BLaER1 treated with 17β-estradiol and CSF1 and Interleukin-3, amounts not matched to agents 10 nM and 100 nM (cell line): ENCODE measurements around the gene RPL39.
"Not testable (repeated sequence)": the region's sequence is repeated elsewhere in the genome, so short reads cannot be mapped to it uniquely, and the experiment has no call there.

Experiments
- H3K27ac ChIP-seq, 11 experiments: shearing (Covaris generic); formaldehyde crosslinking; 2 replicates each; pipeline ENCODE4 v1.8.1; 2022
- H3K27me3 ChIP-seq, 11 experiments: shearing (Covaris generic); formaldehyde crosslinking; 2 replicates each; pipeline ENCODE4 v1.8.1; 2022
- H3K36me3 ChIP-seq, 11 experiments: shearing (Covaris generic); formaldehyde crosslinking; 2 replicates each; pipeline ENCODE4 v1.8.1; 2022
- H3K4me1 ChIP-seq, 10 experiments: shearing (Covaris generic); formaldehyde crosslinking; 2 replicates each; pipeline ENCODE4 v1.8.1; 2022
- H3K4me2 ChIP-seq, 11 experiments: shearing (Covaris generic); formaldehyde crosslinking; 2 replicates each; pipeline ENCODE4 v1.8.1; 2022
- H3K4me3 ChIP-seq, 10 experiments: shearing (Covaris generic); formaldehyde crosslinking; 2 replicates each; pipeline ENCODE4 v1.8.1; 2022
- H3K9ac ChIP-seq, 11 experiments: shearing (Covaris generic); formaldehyde crosslinking; 2 replicates each; pipeline ENCODE4 v1.8.1; 2022
- H3K9me3 ChIP-seq, 11 experiments: shearing (Covaris generic); formaldehyde crosslinking; replicated peaks in 1 of 11; 2 replicates each; pipeline ENCODE4 v1.8.1; 2022
- H4K20me1 ChIP-seq, 11 experiments: shearing (Covaris generic); formaldehyde crosslinking; 2 replicates each; pipeline ENCODE4 v1.8.1; 2022
- Cebpa-rat ChIP-seq, 11 experiments: shearing (Covaris generic); IDR thresholded peaks; 2 replicates each; pipeline ENCODE4 v1.8.1; 2022

Gene RPL39

DNA sequence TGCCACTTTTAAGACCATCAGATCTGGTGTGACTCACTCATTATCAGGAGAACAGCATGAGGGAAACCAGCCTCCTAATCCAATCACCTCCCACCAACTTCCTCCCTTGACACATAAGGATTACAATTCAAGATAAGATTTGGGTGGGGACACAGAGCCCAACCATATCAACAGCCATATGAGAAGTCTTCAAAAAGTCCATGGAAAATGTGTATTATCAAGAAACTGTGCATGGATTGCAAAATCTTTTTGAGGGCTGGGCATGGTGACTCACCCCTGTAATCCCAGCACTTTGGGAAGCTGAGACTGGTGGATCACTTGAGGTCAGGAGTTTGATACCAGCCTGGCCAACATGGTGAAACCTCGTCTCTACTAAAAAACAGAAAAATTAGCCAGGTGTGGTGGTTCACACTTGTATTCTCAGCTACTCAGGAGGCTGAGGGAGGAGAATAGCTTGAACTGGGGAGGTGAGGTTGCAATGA lies 17.8 kb upstream of the RPL39 start:
- H3K4me1 ChIP-seq, result peaks cover 0 to 13% (median 10%) of the 10 kb centered on the region in 10 experiments; a peak in 17 of 20 replicates
- H3K4me3 ChIP-seq, result no peak overlapping the region
- H3K27ac ChIP-seq, result no peak overlapping the region
- peaks cover 24 to 48% (median 41%) of the 10 kb centered on the region in 11 experiments for H3K9me3 ChIP-seq
- no peaks in the 10 kb centered on the region for H4K20me1 ChIP-seq
- H3K9ac ChIP-seq, result no peak overlapping the region
- peaks cover 0 to 7% (median 0%) of the 10 kb centered on the region in 11 experiments; a peak in 1 of 22 replicates for H3K36me3 ChIP-seq
- H3K27me3 ChIP-seq, result no peaks in the 10 kb centered on the region
- no peak for TF ChIP-seq Cebpa-rat (IDR thresholded peaks at IDR 0.05)
- no peak overlapping the region; a peak in 1 of 22 replicates for H3K4me2 ChIP-seq

DNA sequence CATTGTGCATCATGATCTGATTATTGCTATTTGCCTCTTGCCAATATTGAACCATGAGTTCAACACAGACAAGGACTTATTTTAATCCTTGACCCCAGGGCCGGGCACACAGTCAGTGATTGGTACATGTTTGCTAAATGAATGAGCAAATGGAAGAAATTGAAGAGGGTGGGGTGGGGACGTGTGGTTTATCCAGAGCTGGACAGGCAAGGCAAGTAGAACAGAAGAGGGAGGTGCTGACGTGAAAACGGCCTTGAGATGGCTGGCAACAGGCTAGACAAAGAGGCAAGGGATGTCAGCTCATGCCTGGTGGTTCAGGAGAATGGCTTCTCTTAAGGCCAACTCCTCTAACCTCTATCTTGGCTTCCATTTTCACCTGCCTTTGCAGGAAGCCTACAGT lies 17.0 kb upstream of the RPL39 start:
- H3K36me3 ChIP-seq, H3K4me2 ChIP-seq, H3K9ac ChIP-seq, H3K4me3 ChIP-seq, H3K27me3 ChIP-seq, H3K27ac ChIP-seq, H3K4me1 ChIP-seq, H4K20me1 ChIP-seq: not testable (repeated sequence)
- peaks cover 30 to 56% (median 44%) of the 10 kb centered on the region in 11 experiments for H3K9me3 ChIP-seq

DNA sequence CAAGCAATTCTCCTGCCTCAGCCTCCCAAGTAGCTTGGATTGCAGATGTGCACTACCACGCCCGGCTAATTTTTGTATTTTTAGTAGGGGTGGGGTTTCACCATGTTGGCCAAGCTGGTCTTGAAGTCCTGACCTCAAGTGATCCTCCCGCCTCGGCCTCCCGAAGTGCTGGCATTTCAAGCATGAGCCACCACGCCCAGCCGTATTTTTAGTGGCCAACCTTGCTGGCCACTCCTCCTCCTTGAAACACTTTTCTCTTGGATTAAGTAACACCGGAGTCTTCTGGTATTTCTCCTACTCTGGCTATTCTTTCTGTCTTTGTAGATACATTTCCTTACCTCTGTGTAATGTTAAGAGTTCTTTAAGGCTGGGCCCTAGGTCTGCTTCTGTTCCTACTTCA lies 11.1 kb upstream of the RPL39 start:
- H3K4me3 ChIP-seq, result no peak overlapping the region
- no peak overlapping the region for H3K27ac ChIP-seq
- peaks cover 0 to 7% (median 0%) of the 10 kb centered on the region in 11 experiments; a peak in 1 of 22 replicates for H3K36me3 ChIP-seq
- TF ChIP-seq Cebpa-rat (IDR thresholded peaks at IDR 0.05), result no peak
- H3K9ac ChIP-seq, result no peak overlapping the region
- H4K20me1 ChIP-seq, result no peaks in the 10 kb centered on the region
- no peaks in the 10 kb centered on the region for H3K4me1 ChIP-seq
- H3K4me2 ChIP-seq, result no peak overlapping the region
- H3K9me3 ChIP-seq, result peaks cover 8 to 21% (median 18%) of the 10 kb centered on the region in 11 experiments
- H3K27me3 ChIP-seq, result no peaks in the 10 kb centered on the region

DNA sequence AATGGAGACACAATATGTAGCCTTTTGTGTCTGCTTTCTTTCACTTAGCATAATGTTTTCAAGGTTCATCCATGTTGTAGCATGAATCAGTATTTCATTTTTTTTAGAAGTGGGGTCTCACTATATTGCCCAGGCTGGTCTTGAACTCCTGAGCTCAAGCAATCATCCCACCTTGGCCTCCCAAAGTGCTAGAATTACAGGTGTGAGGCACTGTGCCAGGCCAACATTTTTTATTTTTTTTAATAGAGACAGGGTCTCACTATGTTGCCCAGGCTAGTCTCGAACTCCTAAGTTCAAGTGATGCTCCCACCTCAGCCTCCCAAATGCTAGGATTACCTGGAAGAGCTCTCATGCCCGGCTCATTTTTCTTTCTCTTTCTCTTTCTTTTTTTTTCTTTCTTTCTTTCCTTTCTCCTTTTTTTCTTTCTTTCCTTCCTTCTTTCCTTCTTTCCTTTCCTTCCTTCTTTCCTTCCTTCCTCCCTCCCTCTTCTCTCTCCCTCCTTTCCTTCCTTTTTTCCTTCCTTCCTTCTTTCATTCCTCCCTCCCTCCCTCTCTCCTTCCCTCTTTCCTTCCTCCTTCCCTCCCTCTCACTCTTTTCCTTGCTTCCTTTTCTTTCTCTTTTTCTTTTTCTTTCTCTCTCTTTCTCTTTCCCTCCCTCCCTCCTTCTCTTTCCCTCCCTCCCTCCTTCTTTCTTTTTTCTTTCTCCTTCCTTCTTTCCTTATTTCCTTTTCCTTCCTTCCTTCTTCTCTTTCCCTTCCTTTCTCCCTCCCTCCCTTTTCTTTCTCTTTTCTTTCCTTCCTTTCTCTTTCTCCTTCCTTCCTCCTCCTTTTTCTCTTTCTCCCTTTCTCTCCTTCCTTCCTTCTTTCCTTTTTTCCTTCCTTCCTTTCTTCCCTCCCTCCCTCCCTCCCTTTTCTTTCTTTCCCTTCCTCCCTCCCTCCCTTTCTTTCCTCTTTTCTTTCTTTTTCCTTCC lies 10.1 kb upstream of the RPL39 start:
- H3K36me3 ChIP-seq, result peaks cover 0 to 7% (median 0%) of the 10 kb centered on the region in 11 experiments; a peak in 1 of 22 replicates
- H3K4me1 ChIP-seq, result no peaks in the 10 kb centered on the region
- H3K9ac ChIP-seq, result no peak overlapping the region
- peaks cover 8 to 21% (median 18%) of the 10 kb centered on the region in 11 experiments for H3K9me3 ChIP-seq
- H3K27ac ChIP-seq, result no peak overlapping the region
- no peak overlapping the region for H3K4me2 ChIP-seq
- H3K4me3 ChIP-seq, result no peak overlapping the region
- TF ChIP-seq Cebpa-rat (IDR thresholded peaks at IDR 0.05), result no peak
- no peaks in the 10 kb centered on the region for H4K20me1 ChIP-seq
- H3K27me3 ChIP-seq, result no peaks in the 10 kb centered on the region

DNA sequence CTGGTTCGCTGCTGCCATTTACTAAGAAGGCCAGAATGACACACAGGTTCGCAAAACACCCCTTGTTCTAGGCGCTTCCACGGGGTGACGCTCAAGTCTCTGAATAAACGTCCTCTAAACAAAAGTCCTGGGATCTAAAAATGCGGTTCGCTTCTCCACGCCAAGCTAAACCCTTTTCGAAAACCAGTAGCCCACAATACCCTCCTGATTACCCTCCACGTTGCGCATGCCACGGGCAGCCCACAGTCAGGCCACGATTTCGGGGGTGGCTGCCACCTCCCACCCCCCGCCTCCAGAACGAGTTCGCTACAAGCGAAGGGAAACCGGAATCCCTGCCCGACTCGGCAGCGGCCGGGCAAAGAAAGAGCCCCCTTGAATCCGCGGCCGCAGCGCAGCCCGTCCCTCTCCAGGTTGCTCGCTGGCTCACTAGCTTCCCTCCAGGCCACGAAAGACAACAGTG lies 423 bp downstream of the RPL39 start:
- H3K4me2 ChIP-seq, result peak overlapping the region; percentile 73 to 92 (median 80); a peak in 19 of 22 replicates
- H3K4me3 ChIP-seq, result peak overlapping the region; percentile 74 to 87 (median 80)
- H3K27ac ChIP-seq, result peak overlapping the region; percentile 74 to 96 (median 94)
- peaks cover 39 to 47% (median 41%) of the 10 kb centered on the region in 11 experiments for H3K36me3 ChIP-seq
- H4K20me1 ChIP-seq, result peaks cover 46 to 54% (median 51%) of the 10 kb centered on the region in 11 experiments
- H3K9ac ChIP-seq, result peak overlapping the region; percentile 91 to 98 (median 95)
- H3K27me3 ChIP-seq, result no peaks in the 10 kb centered on the region
- TF ChIP-seq Cebpa-rat (IDR thresholded peaks at IDR 0.05), result no peak
- peaks cover 38 to 51% (median 43%) of the 10 kb centered on the region in 10 experiments for H3K4me1 ChIP-seq
- H3K9me3 ChIP-seq, result peaks cover 0 to 15% (median 11%) of the 10 kb centered on the region in 11 experiments; a peak in 16 of 22 replicates

DNA sequence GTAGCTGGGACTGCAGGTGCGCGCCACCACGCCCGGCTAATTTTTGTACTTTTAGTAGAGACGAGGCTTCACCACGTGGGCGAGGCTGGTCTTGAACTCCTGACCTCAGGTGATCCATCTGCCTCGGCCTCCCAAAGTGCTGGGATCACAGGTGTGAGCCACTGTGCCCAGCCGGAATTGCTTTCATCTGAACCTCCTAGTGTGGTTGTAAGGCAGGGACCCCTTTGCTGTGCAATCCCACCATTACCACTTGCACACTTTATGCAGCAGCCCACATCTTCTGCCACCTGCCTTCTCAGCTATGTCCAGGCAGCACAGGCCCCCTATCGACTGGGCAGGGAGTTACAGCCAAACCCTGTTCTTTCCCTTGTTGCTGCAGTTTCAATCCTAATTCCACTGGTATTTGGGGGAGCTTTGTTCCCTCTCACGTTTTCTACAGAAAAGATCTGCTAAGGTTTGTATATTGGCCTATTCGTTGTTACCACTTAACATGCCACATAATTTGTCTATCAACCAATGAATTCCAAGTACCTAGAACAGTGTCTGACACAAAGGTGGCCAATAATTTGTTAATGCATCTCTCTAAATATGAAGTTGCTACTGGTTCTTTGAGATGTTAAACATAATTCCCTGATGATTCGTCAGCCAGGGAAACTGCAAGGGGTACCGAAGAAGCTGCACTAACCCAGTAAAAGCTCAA lies 6.5 kb downstream of the RPL39 start:
- TF ChIP-seq Cebpa-rat (IDR thresholded peaks at IDR 0.05), result no peak
- no peak overlapping the region for H3K9ac ChIP-seq
- no peak overlapping the region for H3K27ac ChIP-seq
- H3K36me3 ChIP-seq, result peaks cover 46 to 94% (median 79%) of the 10 kb centered on the region in 11 experiments
- H3K4me3 ChIP-seq, result no peak overlapping the region
- no peaks in the 10 kb centered on the region for H3K9me3 ChIP-seq
- H3K27me3 ChIP-seq, result no peaks in the 10 kb centered on the region
- peaks cover 28 to 79% (median 55%) of the 10 kb centered on the region in 10 experiments for H3K4me1 ChIP-seq
- H3K4me2 ChIP-seq, result peak overlapping the region in 6 of 11 experiments; percentile 2 to 69 (median 21); a peak in 7 of 22 replicates
- H4K20me1 ChIP-seq, result peaks cover 73 to 100% (median 99%) of the 10 kb centered on the region in 11 experiments

DNA sequence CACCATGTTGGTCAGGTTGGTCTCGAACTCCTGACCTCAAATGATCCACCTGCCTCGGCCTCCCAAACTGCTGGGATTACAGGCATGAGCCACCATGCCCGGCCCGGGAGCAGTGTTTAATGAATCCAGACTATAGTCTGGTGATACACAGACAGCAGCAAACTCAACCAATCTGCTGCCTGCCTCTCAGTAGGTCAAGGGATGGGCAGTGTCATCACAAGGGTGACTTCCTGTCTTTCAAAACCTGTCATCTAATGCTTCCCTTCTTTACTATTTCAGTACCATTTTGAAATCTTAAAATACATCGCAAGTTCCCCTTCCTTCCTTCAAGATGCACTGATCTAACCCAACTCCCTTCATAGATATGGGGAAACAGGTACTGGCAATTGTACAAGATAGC lies 8.4 kb downstream of the RPL39 start:
- peak overlapping the region in 9 of 11 experiments; percentile 6 to 69 (median 37); a peak in 11 of 22 replicates for H3K27ac ChIP-seq
- peaks cover 9 to 73% (median 45%) of the 10 kb centered on the region in 10 experiments; a peak in 19 of 20 replicates for H3K4me1 ChIP-seq
- peaks cover 27 to 75% (median 60%) of the 10 kb centered on the region in 11 experiments for H3K36me3 ChIP-seq
- H3K9ac ChIP-seq, result peak overlapping the region in 2 of 11 experiments; percentile 16 to 19; a peak in 4 of 22 replicates
- H3K4me2 ChIP-seq, result peak overlapping the region in 10 of 11 experiments; percentile 23 to 69 (median 60); a peak in 16 of 22 replicates
- no peaks in the 10 kb centered on the region for H3K9me3 ChIP-seq
- no peak; a peak in 1 of 22 replicates for TF ChIP-seq Cebpa-rat (IDR thresholded peaks at IDR 0.05)
- peaks cover 55 to 99% (median 89%) of the 10 kb centered on the region in 11 experiments for H4K20me1 ChIP-seq
- no peaks in the 10 kb centered on the region for H3K27me3 ChIP-seq
- no peak overlapping the region for H3K4me3 ChIP-seq

DNA sequence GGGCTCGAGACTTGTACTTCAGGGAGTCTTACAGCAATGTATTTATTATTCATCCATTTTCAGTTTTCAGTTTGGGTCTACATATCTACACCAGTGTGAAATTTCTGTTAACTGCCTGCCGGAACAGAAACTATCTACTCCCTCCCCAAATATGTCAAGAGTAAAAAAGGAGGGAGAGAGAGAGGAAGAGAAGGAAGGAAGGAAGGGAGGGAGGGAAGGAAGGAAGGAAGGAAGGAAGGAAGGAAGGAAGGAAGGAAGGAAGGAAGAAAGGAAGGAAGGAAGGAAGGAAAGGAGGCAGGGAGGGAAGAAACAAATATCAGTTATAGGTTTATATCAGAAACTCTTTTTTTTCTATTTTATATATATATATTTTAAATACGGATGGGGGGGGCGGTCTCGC lies 12.6 kb downstream of the RPL39 start:
- peaks cover 21 to 72% (median 57%) of the 10 kb centered on the region in 10 experiments for H3K4me1 ChIP-seq
- no peak for TF ChIP-seq Cebpa-rat (IDR thresholded peaks at IDR 0.05)
- no peaks in the 10 kb centered on the region for H3K27me3 ChIP-seq

More for the DNA sequence above, 12.6 kb downstream of the RPL39 start:
- H3K36me3 ChIP-seq, result peaks cover 0 to 37% (median 19%) of the 10 kb centered on the region in 11 experiments; a peak in 17 of 22 replicates
- H3K4me3 ChIP-seq, result no peak overlapping the region
- no peak overlapping the region for H3K9ac ChIP-seq
- H3K4me2 ChIP-seq, result peak overlapping the region in 2 of 11 experiments; percentile 18 to 27; a peak in 3 of 22 replicates
- no peaks in the 10 kb centered on the region for H3K9me3 ChIP-seq
- H3K27ac ChIP-seq, result 0 out of 22 replicates have a peak overlapping the region, but pooled peaks of 1 of the 11 experiments have one; percentile 7
- peaks cover 15 to 81% (median 47%) of the 10 kb centered on the region in 11 experiments; a peak in 21 of 22 replicates for H4K20me1 ChIP-seq
